ENCODE measurements around the gene ANP32E. TPM values are rescaled to one million over a fixed set of nuclear protein-coding genes. Genes with fewer than 3 reads are reported as not detected.

Gene ANP32E
- total RNA-seq, 2 donors from 2014 or later = 59.2 to 78.1 TPM

DNA sequence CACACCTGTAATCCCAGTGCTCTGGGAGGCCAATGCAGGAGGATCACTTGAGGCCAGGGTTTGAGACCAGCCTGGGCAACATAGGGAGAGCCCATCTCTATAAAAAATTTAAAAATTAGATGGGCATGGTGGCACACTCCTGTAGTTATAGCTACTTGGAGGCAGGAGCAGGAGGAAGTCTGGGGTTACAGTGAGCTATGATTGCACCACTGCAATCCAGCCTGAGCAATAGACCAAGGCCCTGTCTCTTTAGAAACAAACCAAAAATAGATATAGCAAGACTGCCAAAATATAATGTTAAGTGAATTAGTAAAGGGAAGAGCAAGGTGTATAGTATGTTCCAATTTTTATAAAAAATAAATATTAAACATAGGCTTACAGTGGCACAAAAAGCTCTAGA is 57.4 kb downstream of the ANP32E start:
- no peaks in the 10 kb centered on the region for H3K9me3 Mint-ChIP-seq
- Histone ChIP-seq H3K4me3 (ENCODE audit: low read length) (no peak overlapping the region), H3K36me3 (ENCODE audit: control insufficient read depth, insufficient read depth, low read length) (no peaks in the 10 kb centered on the region), H3K27ac (ENCODE audit: low read depth, low read length) (no peak overlapping the region), H3K9ac (ENCODE audit: extremely low read depth, low read length, poor library complexity, severe bottlenecking) (no peak overlapping the region), H3K9me3 (ENCODE audit: control insufficient read depth, low read length) (no peaks in the 10 kb centered on the region), H3K4me1 (ENCODE audit: control insufficient read depth, insufficient read depth, low read length) (no peaks in the 10 kb centered on the region), H3K27me3 (ENCODE audit: control insufficient read depth, insufficient read depth, low read length, poor library complexity, severe bottlenecking) (no peaks in the 10 kb centered on the region)
- H3K36me3 Mint-ChIP-seq (ENCODE audit: low read depth) = no peaks in the 10 kb centered on the region
- no peak overlapping the region for H3K4me3 Mint-ChIP-seq
- no peak for DNase-seq
- H3K4me1 Mint-ChIP-seq = no peaks in the 10 kb centered on the region
- TF ChIP-seq, protein P1, sequence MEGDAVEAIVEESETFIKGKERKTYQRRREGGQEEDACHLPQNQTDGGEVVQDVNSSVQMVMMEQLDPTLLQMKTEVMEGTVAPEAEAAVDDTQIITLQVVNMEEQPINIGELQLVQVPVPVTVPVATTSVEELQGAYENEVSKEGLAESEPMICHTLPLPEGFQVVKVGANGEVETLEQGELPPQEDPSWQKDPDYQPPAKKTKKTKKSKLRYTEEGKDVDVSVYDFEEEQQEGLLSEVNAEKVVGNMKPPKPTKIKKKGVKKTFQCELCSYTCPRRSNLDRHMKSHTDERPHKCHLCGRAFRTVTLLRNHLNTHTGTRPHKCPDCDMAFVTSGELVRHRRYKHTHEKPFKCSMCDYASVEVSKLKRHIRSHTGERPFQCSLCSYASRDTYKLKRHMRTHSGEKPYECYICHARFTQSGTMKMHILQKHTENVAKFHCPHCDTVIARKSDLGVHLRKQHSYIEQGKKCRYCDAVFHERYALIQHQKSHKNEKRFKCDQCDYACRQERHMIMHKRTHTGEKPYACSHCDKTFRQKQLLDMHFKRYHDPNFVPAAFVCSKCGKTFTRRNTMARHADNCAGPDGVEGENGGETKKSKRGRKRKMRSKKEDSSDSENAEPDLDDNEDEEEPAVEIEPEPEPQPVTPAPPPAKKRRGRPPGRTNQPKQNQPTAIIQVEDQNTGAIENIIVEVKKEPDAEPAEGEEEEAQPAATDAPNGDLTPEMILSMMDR (conservative IDR thresholded peaks at IDR 0.05) = no peak
- H3K27ac Mint-ChIP-seq = no peak overlapping the region
- no peaks in the 10 kb centered on the region for H3K27me3 Mint-ChIP-seq (ENCODE audit: insufficient read depth)

DNA sequence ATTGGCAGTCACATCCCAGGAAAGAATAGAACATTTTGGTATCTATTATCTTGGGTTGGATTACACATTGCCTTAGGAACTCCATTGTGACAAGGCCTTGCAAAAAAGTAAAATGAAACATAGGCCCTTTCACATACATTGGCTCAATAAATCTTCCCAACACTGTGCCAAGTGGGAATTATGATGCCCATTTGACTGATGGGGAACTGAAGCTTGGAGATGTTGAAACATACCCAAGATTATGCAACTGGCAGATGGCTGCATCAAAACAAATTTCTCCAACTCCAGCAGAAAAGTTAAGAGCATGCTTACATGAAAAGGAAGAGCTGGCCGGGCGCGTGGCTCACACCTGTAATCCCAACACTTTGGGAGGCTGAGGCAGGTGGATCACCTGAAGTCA is 59.3 kb downstream of the ANP32E start:
- WGBS, 2 experiments (ENCODE audit: insufficient coverage in 1 of 2, insufficient read length in 1 of 2) = 89% methylated on average over 3 of the region's 3 CpGs; no CpG with 5 or more reads in 1 of the 2 experiments
- no peaks in the 10 kb centered on the region for H3K36me3 Mint-ChIP-seq (ENCODE audit: low read depth)
- H3K27ac Mint-ChIP-seq = no peak overlapping the region
- TF ChIP-seq, protein P1 (conservative IDR thresholded peaks at IDR 0.05) = no peak
- no peaks in the 10 kb centered on the region for H3K27me3 Mint-ChIP-seq (ENCODE audit: insufficient read depth)
- H3K27me3 ChIP-seq (ENCODE audit: control insufficient read depth, insufficient read depth, low read length, poor library complexity, severe bottlenecking) = no peaks in the 10 kb centered on the region
- no peak overlapping the region for H3K27ac ChIP-seq (ENCODE audit: low read depth, low read length)
- no peaks in the 10 kb centered on the region for H3K36me3 ChIP-seq (ENCODE audit: control insufficient read depth, insufficient read depth, low read length)
- no peak overlapping the region for H3K4me3 Mint-ChIP-seq
- H3K9ac ChIP-seq (ENCODE audit: extremely low read depth, low read length, poor library complexity, severe bottlenecking) = no peak overlapping the region
- no peak for DNase-seq
- no peaks in the 10 kb centered on the region for H3K9me3 Mint-ChIP-seq
- no peak overlapping the region for H3K4me3 ChIP-seq (ENCODE audit: low read length)
- no peaks in the 10 kb centered on the region for H3K4me1 Mint-ChIP-seq
- H3K4me1 ChIP-seq (ENCODE audit: control insufficient read depth, insufficient read depth, low read length) = no peaks in the 10 kb centered on the region
- no peaks in the 10 kb centered on the region for H3K9me3 ChIP-seq (ENCODE audit: control insufficient read depth, low read length)

DNA sequence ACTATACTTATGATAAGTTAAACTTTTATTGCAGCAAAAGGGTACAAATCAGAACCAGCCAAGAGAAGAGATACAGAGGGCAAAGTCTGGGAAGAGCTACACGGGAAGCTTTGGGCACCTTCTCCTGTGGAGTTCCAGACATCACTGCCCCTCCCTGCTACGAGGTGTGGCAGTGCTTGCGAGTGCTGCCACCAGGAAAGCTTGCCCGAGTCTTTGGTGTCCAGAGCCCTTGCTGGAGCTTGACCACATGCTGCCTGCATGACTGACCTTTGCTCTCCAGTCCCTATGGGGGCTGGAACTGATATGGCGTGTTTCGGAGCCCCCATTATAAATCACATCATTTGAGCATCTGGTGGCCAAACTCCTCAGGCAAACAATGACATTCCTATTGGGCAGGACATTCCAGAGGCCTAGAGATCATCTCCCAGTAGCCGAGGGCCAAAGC is 62.7 kb downstream of the ANP32E start:
- no peaks in the 10 kb centered on the region for H3K27me3 ChIP-seq (ENCODE audit: control insufficient read depth, insufficient read depth, low read length, poor library complexity, severe bottlenecking)
- Mint-ChIP-seq H3K27me3 (ENCODE audit: insufficient read depth) (no peaks in the 10 kb centered on the region), H3K27ac (peak overlapping the region; percentile 33), H3K36me3 (ENCODE audit: low read depth) (no peaks in the 10 kb centered on the region), H3K4me3 (no peak overlapping the region), H3K9me3 (no peaks in the 10 kb centered on the region), H3K4me1 (no peaks in the 10 kb centered on the region)
- 66 to 81% methylated on average over 6 to 7 of the region's 7 CpGs for WGBS, 2 experiments (ENCODE audit: insufficient coverage in 1 of 2, insufficient read length in 1 of 2)
- no peaks in the 10 kb centered on the region for H3K4me1 ChIP-seq (ENCODE audit: control insufficient read depth, insufficient read depth, low read length)
- peak overlapping the region; percentile 85 for H3K27ac ChIP-seq (ENCODE audit: low read depth, low read length)
- no peak overlapping the region for H3K9ac ChIP-seq (ENCODE audit: extremely low read depth, low read length, poor library complexity, severe bottlenecking)
- no peak for DNase-seq
- no peaks in the 10 kb centered on the region for H3K9me3 ChIP-seq (ENCODE audit: control insufficient read depth, low read length)
- TF ChIP-seq, protein P1 (conservative IDR thresholded peaks at IDR 0.05) = no peak
- H3K36me3 ChIP-seq (ENCODE audit: control insufficient read depth, insufficient read depth, low read length) = no peaks in the 10 kb centered on the region
- H3K4me3 ChIP-seq (ENCODE audit: low read length) = no peak overlapping the region
